GM20431 (cell line): ENCODE results near the gene DDX11.
"Not testable (repeated sequence)": the region's sequence is repeated elsewhere in the genome, so short reads cannot be mapped to it uniquely, and the experiment has no call there.

Source experiments
- in situ Hi-C: fragments of 300-500 bp; cut with MseI, MboI; formaldehyde crosslinking; loops from one replicate; pipeline ENCODE4 v1.15.0; 2020; ENCODE audit warnings: low sequenced_read_pairs; ENCODE audit not compliant: unreplicated experiment

DDX11 gene

GRCh38 chr12:31073527-31074332 lies at the start of gene DDX11:
Gene DDX11 (plus strand): TSS chr12:31073860. CDS start chr12:31078394, 4,534 bp downstream.
- in situ Hi-C loops: not testable (repeated sequence)

DNA sequence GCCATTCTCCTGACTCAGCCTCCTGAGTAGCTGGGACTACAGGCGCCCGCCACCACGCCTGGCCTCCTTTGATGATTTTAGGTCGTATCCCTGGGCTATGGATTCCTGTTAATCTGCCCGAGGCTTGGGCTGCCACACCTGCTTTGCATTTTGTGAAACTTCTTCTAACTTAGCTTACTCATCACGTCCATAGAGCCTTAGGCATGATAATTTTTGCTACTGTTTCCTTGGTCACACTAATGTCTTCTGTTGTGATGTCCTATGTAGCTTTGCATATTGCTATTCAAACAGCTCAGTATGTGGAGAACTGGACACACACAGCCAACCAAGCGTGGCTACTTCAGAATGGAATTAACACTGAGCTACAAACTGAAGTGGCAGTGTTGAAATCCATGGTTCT lies 47.5 kb upstream of the DDX11 start:
- in situ Hi-C loops: no loop called here

DNA sequence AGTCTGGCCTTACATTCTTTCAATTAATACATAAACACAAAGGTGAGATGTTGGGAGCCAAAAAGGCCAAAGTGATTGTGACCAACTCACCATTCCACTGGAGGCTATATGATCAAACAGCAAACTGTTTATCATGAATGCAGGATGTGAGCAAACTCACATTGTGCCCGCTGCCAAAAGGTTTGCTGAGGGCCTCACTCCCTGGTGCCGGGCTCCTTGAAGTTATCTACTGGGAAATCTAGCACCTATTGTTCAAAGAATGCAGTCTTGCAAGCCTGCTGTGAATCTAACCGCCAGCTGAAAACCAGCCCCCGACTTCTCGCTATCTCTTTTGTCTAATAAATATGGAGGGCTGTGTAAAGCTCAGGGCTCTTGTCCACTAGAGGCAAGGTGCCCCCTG lies 46.7 kb upstream of the DDX11 start:
- in situ Hi-C loops: not testable (repeated sequence)

GRCh38 chr12:31029468-31029867 lies 44.2 kb upstream of the DDX11 start:
- in situ Hi-C loops: no loop called here

GRCh38 chr12:31029916-31030562 lies 43.6 kb upstream of the DDX11 start:
- in situ Hi-C loops: no loop called here

DNA sequence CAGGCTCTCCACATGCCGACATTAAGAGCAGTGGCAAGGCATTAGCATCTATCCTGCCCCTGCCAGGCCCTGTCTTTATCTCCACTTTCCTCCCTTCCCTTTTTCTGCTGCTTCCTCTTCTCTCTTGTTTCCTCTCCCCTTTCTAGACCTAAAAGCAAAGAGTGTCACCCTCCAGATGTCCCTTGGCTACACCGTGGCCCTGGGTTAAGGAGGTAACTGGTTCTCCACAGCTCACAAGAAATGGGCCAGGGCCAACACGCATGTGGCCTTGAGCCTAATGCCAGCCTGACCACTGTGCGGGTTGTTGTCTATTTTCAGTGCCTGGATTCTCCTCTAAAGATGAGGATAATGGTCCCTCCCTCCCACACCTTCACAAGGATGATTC lies 41.7 kb upstream of the DDX11 start:
- in situ Hi-C loops: no loop called here

- in situ Hi-C loops: no loop called here
Measured at GRCh38 chr12:31033146-31033545, 40.5 kb upstream of the DDX11 start.

DNA sequence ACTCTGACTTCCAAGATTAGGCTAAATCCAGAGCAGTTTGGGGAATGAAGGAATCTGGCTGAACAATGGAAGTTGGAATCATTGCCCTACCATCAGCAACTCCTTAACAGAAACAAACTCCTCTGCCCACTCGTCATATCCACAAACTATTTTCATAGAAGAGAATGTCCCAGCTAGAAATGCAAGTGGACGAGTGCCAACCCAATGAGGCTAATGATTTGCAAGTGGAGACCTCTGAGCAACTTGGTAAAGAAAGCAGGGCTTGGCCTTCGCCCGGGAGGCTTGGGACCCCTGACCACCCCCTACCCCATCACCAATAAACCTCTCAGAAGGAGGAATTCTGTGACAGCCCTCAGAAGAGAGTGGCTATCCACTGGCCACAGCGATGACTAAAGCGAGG lies 40.0 kb upstream of the DDX11 start:
- in situ Hi-C loops: no loop called here

DNA sequence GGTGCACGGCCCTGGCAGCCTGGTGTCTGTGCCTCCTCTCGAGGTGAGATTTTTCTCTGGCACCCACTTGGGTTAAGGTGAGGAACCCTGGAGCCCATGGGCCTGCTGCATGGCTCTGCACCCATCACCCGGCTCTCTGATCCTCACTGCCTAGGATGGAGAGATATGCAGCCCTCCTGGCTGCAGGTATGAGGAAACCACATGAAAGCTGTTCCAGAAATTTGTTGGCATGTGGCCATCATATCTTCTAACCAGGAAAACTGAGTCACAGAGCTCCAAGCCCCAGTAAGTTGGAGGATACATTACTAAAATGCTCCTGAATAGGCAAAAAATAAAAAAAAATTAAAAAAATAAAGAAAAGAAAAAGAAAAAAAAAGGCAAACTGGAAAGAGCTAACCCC lies 39.3 kb upstream of the DDX11 start:
- in situ Hi-C loops: no loop called here

DNA sequence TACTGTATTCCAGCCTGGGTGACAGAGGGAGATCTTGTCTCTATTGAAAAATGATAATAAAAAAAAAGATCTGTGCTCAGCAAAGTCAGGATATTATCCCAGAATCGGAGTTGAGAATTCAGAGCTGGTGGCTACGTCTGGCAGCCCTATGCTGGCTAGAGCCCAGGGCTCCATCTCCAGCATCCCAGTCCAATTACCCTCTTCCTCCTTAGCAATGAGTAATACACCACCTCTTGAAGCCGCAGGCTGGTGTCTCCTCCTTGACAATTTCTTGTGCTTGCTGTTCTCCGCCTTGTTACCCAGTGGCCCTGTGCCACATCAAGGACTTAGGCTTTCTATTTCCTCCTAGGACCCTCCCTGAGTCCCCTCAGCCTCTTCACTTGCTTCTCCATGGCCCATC lies 38.4 kb upstream of the DDX11 start:
- in situ Hi-C loops: no loop called here

DNA sequence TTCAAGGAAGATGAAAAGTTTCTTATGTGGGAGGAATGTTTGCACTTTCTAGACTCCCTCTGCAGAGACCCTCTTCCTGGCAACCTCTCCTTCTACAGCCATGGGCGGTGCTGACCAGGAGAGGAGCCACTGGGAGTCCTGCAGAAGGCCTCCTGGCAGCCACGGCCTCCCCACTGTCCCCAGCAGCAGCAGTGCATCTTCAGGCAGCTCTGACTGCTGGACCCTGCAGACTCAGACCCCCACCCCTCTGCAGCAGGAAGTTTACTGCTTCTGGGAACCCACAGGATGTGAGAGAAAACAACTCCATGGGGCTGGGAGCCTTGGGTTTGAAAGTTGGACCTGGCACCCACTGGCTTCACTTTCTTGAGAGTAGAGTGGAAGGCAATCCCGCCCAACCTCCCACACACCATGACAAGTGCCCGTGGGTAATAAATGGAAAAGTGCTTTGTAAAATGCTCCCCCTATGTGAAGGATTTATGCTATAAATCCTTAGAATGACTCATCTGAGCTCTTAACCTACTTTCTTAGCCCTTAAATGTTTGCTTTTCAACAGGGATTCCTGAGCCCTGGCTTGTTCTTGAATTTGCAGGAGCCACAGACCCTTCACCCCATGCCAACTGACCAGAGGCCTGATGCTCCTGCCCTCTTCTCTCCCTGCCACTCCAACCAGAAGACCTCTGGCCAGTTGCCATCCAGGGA lies 37.5 kb upstream of the DDX11 start:
- in situ Hi-C loops: no loop called here

DNA sequence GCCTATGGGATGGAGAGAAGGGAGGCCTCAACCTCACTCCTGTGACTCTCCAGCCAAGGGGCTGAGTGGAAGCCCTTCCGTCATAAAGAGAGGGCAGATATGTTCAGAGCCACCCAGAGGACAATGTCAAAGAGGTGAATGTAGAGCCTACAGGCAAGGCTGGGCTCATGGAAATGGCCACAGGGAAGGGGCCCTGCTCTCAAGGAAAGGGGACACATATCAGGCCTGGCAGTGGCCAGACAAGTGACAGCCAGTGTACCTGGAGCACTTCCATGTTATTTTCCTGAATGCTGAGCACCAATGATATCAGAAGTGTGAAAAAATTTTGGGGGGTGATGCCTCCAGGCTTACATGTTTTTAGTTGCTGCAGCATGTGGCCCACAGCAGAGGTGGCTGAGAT lies 36.6 kb upstream of the DDX11 start:
- in situ Hi-C loops: no loop called here

DNA sequence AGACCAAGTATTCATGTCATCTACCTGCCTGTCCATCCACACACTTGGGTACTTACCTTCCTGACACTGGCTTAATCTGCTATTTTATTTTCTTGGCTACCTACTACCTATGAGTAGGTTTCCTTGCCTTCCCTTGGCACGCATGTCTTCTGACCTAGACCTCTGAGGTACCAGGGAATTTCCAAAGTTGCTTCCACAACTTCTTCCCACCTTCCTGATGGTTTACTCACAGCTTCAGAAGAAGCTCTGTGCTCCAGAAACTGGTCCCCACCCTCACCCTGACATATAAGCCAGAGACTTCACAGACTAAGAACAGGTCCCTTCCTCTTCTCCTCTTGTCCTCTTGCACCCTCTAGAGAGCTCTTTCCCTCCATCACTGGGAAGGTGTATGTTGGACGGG lies 35.7 kb upstream of the DDX11 start:
- in situ Hi-C loops: no loop called here

DNA sequence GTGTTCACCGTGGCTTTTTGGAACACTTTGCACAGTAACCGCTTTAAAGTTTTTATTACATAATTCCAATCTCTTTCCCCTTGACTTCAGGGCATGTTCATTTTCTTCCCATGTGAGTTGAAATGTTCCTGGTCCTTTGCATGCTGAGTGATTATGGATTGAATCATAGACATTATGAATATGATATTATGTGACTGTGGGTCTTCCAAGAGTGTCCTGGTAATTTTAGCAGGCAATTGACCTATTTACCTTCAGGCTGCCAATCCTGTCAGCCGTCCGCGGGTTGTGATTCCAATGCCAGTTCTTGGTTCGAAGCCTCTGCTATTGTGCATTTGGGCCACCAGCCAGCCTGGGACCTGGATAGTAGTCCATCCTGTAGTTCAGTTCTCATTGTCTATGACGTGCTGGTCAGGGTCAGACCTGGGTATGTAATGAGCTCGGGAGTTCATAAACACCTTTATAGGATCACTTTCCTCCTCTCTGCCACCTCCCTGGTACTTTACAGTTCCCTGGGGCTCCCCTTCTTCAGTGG lies 32.6 kb upstream of the DDX11 start:
- in situ Hi-C loops: no loop called here

- in situ Hi-C loops: not testable (repeated sequence)
Measured at GRCh38 chr12:31050143-31050542, 23.5 kb upstream of the DDX11 start.

DNA sequence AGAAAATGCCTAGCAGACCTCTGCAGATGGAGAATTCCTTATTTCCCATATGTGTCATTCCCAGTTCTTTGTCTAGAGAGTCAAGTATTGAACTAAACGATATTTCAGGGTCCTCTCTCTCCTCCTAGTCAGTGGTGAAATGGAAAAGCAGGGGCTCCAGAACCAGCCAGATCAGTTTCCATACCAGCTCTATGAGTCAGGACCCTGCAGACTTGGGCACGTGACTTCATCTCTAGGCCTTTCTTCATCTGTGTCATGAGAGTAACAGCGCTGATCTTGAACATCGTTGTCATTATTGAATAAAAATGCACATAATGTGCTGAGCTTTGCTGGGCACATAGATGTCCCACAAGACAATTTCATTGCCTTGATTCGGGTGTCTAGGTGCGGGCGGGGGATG lies 23.1 kb upstream of the DDX11 start:
- in situ Hi-C loops: not testable (repeated sequence)

GRCh38 chr12:31051692-31052091 lies 22.0 kb upstream of the DDX11 start:
- in situ Hi-C loops: not testable (repeated sequence)

DNA sequence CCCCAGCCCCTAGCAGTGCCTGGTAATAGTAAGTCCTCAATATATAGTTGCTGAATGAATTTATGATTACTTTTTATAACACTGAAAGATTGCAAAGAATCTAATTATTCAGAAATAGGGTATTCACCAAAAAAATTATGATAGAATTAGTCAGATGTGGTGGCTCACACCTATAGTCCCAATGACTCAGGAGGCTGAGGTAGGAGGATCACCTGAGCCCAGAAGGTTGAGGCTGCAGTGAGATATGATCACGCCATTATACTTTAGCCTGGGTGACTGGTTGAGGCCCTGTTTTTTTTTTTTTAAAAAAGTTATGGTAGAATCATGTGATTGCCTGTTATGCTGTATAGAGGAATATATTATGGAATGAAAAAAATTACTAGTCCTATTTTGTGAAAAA lies 21.5 kb upstream of the DDX11 start:
- in situ Hi-C loops: not testable (repeated sequence)

DNA sequence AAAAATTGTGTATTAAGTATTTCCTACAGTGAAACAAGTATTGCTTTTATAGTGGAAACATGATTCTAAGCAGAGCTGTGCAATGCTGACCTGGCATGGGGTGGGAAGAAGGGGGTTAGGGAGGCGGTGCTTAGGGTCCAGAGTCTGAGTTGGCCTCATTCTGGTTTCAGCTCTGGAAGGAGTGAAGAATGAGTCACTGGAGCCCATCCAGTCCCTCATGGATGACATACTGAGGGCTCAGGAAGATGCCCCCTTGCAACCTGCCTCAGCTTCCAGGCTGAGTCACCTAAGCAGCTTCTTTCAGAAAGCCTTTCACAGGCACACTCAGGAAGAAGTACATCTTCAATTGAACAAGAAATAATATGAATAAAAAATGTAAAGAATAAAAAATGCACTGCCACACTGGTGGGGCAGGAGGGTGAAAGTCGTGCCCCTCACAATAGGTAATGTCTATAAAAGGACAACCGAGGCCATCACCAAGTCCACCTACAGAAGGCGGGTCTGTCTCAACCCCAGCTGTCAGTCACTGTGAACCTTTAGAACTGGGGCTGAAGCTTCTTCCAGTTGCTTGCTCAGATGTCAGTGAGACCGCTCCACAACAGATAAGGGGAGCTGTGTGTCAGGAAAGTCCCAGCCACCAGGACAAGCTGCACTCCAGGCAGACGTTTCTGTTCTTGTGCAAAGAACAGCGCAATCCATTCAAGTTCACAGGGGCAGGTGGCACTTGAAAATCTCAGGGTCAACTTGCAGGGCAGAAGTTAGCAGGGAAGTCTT lies 20.8 kb upstream of the DDX11 start:
- in situ Hi-C loops: not testable (repeated sequence)

- in situ Hi-C loops: not testable (repeated sequence)
Measured at GRCh38 chr12:31053944-31054343, 19.7 kb upstream of the DDX11 start.
